Gastroesophageal sphincter (tissue), 4 donors: ENCODE data around the gene ZNF839. TPM values are rescaled to one million over a fixed set of nuclear protein-coding genes. Genes with fewer than 3 reads are reported as not detected.
A peak's percentile ranks its signal among the peaks of the same experiment; 100 is the strongest.

Experiments
- ATAC-seq: fragments of 150-250 bp; one replicate; pipeline ENCODE4 v1.9.1; 2016; ENCODE audit warnings: mild to moderate bottlenecking, moderate library complexity
- H3K27ac ChIP-seq, 4 donors: fragments of 200-600 bp; sonication (generic) in 3 of 4; 1 replicate in 3 of 4; 2 replicates in 1 of 4; pipeline ENCODE4 v1.5.1; 2016 to 2019
- H3K27me3 ChIP-seq: fragments of 200-600 bp; sonication (generic); one replicate; pipeline ENCODE4 v1.5.1; 2019
- H3K36me3 ChIP-seq, 2 donors: fragments of 200-600 bp; sonication (generic); one replicate each; pipeline ENCODE4 v1.5.1; 2019; ENCODE audit warnings: control low read depth in 1 of 2
- H3K4me1 ChIP-seq, 3 donors: fragments of 200-600 bp; sonication (generic); 1 replicate in 2 of 3; 2 replicates in 1 of 3; pipeline ENCODE4 v1.5.1; 2016 to 2019; ENCODE audit warnings: control low read depth in 2 of 3
- H3K4me3 ChIP-seq, 2 donors: fragments of 200-600 bp; sonication (generic); one replicate each; pipeline ENCODE4 v1.5.1; 2019; ENCODE audit warnings: mild to moderate bottlenecking in 1 of 2, moderate library complexity in 1 of 2
- H3K9me3 ChIP-seq, 3 donors: fragments of 200-600 bp; sonication (generic); one replicate each; pipeline ENCODE4 v1.5.1; 2017 to 2019; ENCODE audit warnings: control low read depth in 2 of 3
- CTCF ChIP-seq, 4 experiments: fragments of 200-600 bp in 2 of 4; fragments of 450-650 bp in 2 of 4; sonication (generic) in 1 of 4; IDR thresholded peaks; one replicate each; pipeline ENCODE4 v1.5.1; 2017 to 2019; ENCODE audit warnings: antibody characterized with exemption in 4 of 4, mild to moderate bottlenecking in 2 of 4, moderate library complexity in 2 of 4
- EP300 ChIP-seq: sonication (generic); formaldehyde crosslinking; IDR thresholded peaks from one replicate; pipeline ENCODE4 v1.6.1; 2017; ENCODE audit warnings: antibody characterized with exemption, mild to moderate bottlenecking
- POLR2A ChIP-seq, 2 donors: fragments of 450-650 bp; IDR thresholded peaks; one replicate each; pipeline ENCODE4 v1.6.1; 2017; ENCODE audit warnings: antibody characterized with exemption in 2 of 2, mild to moderate bottlenecking in 2 of 2, moderate library complexity in 1 of 2
- POLR2AphosphoS5 ChIP-seq: sonication (generic); formaldehyde crosslinking; IDR thresholded peaks from one replicate; pipeline ENCODE4 v1.6.1; 2017; ENCODE audit warnings: antibody characterized with exemption
- WGBS, 2 donors: methylation state at CpG; one replicate each; pipeline ENCODE4 v1.1.5; 2018; ENCODE audit warnings: low coverage in 1 of 2; 5-methylcytosine and 5-hydroxymethylcytosine counted together
- total RNA-seq, 4 donors: library from RNA; depleted of rRNA; stranded (reverse); fragments of >200 nt; gene quantifications; one replicate each; pipeline ENCODE4 v1.1.0, GENCODE V29; 2016

The ZNF839 gene
- total RNA-seq, 4 donors from 2014 or later, result 6.5 to 10.1 (median 8.4) TPM

- H3K27me3 ChIP-seq, result no peaks in the 10 kb centered on the region
- H3K36me3 ChIP-seq, result peaks cover 0 to 27% of the 10 kb centered on the region in 2 donors
- H3K4me3 ChIP-seq, result no peak overlapping the region
- H3K4me1 ChIP-seq, result peaks cover 0 to 33% (median 0%) of the 10 kb centered on the region in 3 donors
- WGBS, 2 donors, result 34 to 38% methylated on average over 5 to 6 of the region's 6 CpGs
- H3K9me3 ChIP-seq, result no peaks in the 10 kb centered on the region
- TF ChIP-seq EP300 (no peak), CTCF (IDR thresholded peaks at IDR 0.05) (no peak), POLR2A (IDR thresholded peaks at IDR 0.05) (no peak), POLR2AphosphoS5 (no peak)
- ATAC-seq, result no peak
- peak overlapping the region in 3 of 4 donors; percentile 37 to 68 (median 57) for H3K27ac ChIP-seq
Measured at GRCh38 chr14:102278631-102278935, 41.0 kb upstream of the ZNF839 start.

- Histone ChIP-seq H3K27me3 (no peaks in the 10 kb centered on the region), H3K27ac (peak overlapping the region in 3 of 4 donors; percentile 13 to 68 (median 37)), H3K9me3 (no peaks in the 10 kb centered on the region), H3K4me1 (peaks cover 0 to 33% (median 0%) of the 10 kb centered on the region in 3 donors), H3K36me3 (peaks cover 0 to 27% of the 10 kb centered on the region in 2 donors), H3K4me3 (no peak overlapping the region)
- 80 to 88% methylated on average over 2 of the region's 3 CpGs for WGBS, 2 donors
- ATAC-seq, result no peak
- TF ChIP-seq EP300 (no peak), POLR2A (IDR thresholded peaks at IDR 0.05) (no peak), CTCF (IDR thresholded peaks at IDR 0.05) (no peak), POLR2AphosphoS5 (no peak)
Measured at GRCh38 chr14:102279282-102279681, 40.3 kb upstream of the ZNF839 start.

- Histone ChIP-seq H3K4me1 (peaks cover 0 to 33% (median 0%) of the 10 kb centered on the region in 3 donors), H3K27me3 (no peaks in the 10 kb centered on the region), H3K36me3 (peaks cover 0 to 27% of the 10 kb centered on the region in 2 donors), H3K27ac (peak overlapping the region in 3 of 4 donors; percentile 8 to 68 (median 13)), H3K4me3 (no peak overlapping the region), H3K9me3 (no peaks in the 10 kb centered on the region)
- no peak for ATAC-seq
- 56 to 69% methylated on average over 6 to 8 of the region's 8 CpGs for WGBS, 2 donors
- TF ChIP-seq CTCF (IDR thresholded peaks at IDR 0.05) (no peak), POLR2AphosphoS5 (no peak), POLR2A (IDR thresholded peaks at IDR 0.05) (no peak), EP300 (no peak)
Measured at GRCh38 chr14:102279688-102280348, 39.7 kb upstream of the ZNF839 start.

- 90 to 100% methylated on average over 1 to 8 of the region's 8 CpGs for WGBS, 2 donors
- Histone ChIP-seq H3K4me1 (peaks cover 0 to 33% (median 0%) of the 10 kb centered on the region in 3 donors), H3K4me3 (no peak overlapping the region), H3K27me3 (no peaks in the 10 kb centered on the region), H3K9me3 (no peaks in the 10 kb centered on the region), H3K36me3 (peaks cover 0 to 27% of the 10 kb centered on the region in 2 donors), H3K27ac (no peak overlapping the region)
- ATAC-seq, result no peak
- TF ChIP-seq POLR2AphosphoS5, result no peak
- no peak for TF ChIP-seq POLR2A (IDR thresholded peaks at IDR 0.05)
- no peak for TF ChIP-seq CTCF (IDR thresholded peaks at IDR 0.05)
- no peak for TF ChIP-seq EP300
Measured at GRCh38 chr14:102280376-102280962, 39.1 kb upstream of the ZNF839 start.
